AG09309 (cell line): Measurements from ENCODE around the gene ADAM11.

ENCODE experiments used
- DNase-seq: peaks from one replicate; pipeline ENCODE4 v3.0.0-alpha.2; 2010; ENCODE audit warnings: low read depth
- H3K4me3 ChIP-seq: 2 replicates; pipeline ENCODE4 v1.5.1; 2011; ENCODE audit warnings: mild to moderate bottlenecking, low read depth, low read length, moderate library complexity; ENCODE audit not compliant: control insufficient read depth
- TF ChIP-seq, protein P1 (sequence below): IDR thresholded peaks from 2 replicates; pipeline ENCODE4 v1.5.1; 2011; ENCODE audit warnings: mild to moderate bottlenecking, low read depth, low read length, inconsistent platforms; ENCODE audit not compliant: insufficient read depth, control insufficient read depth; ENCODE audit errors: missing control alignments

ADAM11 gene

DNA sequence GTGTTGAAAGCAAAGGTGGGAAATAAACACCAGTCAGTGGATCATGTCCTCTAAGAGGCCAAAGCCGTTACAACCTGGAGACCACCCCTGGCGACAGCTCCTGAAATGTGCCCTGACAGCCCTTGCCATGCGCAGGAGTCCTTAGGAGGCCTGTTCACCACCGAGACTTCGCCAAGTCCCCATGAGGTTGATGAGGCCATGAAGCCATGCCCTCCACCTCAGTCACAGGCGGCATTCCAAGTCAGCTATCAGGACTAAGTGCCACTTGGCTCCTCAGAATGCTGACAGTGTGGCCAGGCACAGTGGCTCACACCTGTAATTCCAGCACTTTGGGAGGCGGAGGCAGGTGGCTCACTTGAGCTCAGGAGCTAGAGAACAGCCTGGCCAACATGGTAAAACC lies 27.1 kb downstream of the ADAM11 start:
- DNase-seq: no peak
- H3K4me3 ChIP-seq: no peak overlapping the region

DNA sequence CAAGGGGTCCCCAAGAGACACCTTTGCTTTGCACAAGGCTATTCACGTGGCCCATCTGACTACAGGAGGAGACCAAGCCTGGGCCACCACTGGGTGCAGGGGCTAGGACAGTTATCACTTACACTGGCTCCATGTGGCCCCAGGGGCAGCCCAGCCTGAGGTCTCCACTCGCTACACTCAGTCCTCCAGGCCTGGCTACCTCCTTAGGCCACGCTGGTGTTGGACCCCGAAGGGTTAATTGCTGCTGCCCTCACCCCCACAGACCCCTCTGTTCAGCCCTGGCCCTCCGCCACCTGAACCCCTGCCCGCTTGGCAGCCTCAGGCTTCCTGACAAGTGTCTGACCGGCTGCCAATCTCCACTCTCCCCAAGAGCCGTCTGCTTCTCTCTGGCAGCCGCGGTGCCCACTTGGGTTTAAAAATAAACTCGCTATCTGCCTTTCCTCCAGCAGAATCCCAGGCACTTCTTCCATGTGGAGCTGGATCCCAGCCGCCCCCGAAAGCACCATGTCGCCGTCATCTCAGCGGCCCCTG lies 27.8 kb downstream of the ADAM11 start:
- TF ChIP-seq, protein P1, sequence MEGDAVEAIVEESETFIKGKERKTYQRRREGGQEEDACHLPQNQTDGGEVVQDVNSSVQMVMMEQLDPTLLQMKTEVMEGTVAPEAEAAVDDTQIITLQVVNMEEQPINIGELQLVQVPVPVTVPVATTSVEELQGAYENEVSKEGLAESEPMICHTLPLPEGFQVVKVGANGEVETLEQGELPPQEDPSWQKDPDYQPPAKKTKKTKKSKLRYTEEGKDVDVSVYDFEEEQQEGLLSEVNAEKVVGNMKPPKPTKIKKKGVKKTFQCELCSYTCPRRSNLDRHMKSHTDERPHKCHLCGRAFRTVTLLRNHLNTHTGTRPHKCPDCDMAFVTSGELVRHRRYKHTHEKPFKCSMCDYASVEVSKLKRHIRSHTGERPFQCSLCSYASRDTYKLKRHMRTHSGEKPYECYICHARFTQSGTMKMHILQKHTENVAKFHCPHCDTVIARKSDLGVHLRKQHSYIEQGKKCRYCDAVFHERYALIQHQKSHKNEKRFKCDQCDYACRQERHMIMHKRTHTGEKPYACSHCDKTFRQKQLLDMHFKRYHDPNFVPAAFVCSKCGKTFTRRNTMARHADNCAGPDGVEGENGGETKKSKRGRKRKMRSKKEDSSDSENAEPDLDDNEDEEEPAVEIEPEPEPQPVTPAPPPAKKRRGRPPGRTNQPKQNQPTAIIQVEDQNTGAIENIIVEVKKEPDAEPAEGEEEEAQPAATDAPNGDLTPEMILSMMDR: no peak
- DNase-seq: no peak
- H3K4me3 ChIP-seq: no peak overlapping the region

More for the DNA sequence above, 27.1 kb downstream of the ADAM11 start:
- TF ChIP-seq, protein P1: no peak

DNA sequence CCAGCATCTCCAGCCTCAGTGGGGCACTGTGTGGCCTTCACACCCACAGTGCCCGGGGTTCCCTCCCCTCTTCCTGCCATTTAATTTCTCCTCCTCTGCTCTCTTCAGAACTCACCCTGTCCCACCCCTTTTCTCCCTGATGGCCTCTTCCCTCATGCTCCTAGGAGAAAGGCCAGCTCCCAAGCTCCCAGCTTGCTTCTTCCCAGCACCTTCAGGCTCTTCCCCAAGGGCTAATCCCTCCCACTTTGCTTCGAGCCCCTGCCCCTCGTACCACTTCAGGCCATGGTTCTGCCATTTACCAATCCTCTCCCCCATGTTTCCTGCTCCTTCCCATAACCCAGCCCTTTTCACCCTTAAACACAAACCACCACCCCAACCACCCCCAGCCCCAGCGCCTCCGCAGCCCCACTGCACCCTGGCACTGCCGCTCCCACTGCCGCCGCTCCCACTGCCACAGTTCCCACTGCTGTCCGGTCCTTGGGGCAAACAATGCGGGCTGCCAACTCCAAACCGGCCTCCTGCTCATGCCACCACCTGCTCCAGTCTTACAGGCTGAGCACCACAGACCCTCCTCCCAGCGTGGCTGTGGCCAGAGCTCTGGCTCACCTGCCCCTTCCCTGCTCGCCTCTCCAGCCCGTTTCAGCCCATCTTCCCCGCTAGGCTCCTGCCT lies 28.6 kb downstream of the ADAM11 start:
- H3K4me3 ChIP-seq: no peak overlapping the region
- no peak for DNase-seq
- TF ChIP-seq, protein P1: no peak

DNA sequence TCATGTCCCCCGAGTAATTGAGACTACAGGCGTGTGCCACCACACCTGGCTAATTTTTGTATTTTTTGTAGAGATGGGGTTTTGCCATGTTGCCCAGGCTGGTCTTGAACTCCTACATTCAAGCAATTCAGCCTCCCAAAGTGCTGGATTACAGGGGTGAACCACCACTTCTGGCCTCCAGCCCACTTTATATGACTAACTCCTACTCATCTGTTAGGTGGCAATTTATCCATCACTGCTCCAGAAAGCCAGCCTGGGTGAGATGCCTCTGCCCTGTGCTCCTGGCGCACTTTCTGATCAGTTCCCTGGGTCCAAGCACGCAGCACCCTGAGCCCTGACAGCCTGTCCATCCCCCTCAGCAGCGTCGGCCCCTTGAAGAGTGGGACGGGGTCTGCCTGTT lies 29.4 kb downstream of the ADAM11 start:
- DNase-seq: no peak
- no peak overlapping the region for H3K4me3 ChIP-seq
- TF ChIP-seq, protein P1: no peak

DNA sequence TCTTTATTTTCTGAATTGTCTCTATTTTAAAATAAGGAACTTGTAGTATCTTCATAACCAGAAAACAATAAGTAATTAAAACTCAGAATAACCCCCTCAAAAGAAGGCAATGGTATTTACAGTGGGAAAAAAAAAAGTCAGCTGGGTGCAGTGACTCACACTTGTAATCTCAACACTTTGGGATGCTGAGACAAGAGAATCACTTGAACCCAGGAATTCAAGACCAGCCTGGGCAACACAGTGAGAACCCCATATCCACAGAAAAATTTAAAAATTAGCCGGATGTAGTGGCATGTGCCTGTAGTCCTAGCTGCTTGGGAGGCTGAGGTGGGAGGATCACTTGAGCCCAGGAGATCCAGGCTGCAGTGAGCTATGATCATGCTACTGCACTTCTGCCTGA lies 33.5 kb downstream of the ADAM11 start:
- no peak overlapping the region for H3K4me3 ChIP-seq
- TF ChIP-seq, protein P1: no peak
- DNase-seq: no peak

DNA sequence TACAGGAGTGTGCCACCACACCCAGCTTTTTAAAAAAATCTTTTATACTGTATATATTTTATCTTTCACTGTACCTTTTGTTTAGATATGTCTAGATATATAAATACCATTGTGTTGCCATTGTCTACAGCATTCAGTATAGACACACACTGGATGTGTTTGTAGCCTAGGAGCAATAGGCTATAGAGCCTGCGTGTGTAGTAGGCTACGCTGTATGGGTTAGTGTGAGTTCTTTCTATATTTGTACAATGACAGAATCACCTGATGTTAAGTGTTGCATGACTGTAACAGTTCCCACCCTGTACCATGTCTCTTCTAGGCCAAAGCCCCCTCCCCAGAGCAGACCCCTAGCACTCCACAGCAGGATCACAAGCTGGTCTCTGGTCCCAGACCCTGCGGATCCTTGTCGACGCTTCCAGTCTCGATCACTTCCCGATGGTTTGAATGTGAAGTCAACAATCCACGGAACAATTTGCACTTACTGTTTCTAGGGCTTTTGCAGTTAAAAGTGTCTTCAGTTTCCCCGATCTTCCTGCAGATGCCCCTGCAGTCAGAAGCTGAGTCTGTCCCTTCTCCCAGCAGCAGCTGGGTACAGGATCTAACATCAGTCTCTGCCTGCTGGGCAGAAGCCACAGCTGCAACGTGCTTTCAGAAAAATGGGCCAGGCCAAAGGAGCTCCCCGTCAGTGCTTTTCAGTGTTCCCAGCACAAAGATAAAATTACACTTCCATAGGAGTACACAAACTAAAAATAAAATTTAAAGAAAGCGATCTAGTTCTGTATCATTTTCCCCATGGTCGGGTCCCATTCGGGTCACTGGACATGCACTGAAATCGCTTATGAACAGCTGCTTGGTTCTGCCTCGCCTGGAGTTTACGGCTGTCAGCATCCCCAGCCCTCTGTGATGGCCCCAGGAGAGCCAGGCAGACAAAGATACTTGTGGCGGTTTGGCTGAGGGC lies 35.4 kb downstream of the ADAM11 start:
- no peak for DNase-seq
- TF ChIP-seq, protein P1: no peak
- H3K4me3 ChIP-seq: no peak overlapping the region
